ENCODE measurements around the gene EGFR. TPM values are rescaled to one million over a fixed set of nuclear protein-coding genes. Genes with fewer than 3 reads are reported as not detected.

The EGFR gene
- total RNA-seq, 1 donor from 2014 or later: not detected

DNA sequence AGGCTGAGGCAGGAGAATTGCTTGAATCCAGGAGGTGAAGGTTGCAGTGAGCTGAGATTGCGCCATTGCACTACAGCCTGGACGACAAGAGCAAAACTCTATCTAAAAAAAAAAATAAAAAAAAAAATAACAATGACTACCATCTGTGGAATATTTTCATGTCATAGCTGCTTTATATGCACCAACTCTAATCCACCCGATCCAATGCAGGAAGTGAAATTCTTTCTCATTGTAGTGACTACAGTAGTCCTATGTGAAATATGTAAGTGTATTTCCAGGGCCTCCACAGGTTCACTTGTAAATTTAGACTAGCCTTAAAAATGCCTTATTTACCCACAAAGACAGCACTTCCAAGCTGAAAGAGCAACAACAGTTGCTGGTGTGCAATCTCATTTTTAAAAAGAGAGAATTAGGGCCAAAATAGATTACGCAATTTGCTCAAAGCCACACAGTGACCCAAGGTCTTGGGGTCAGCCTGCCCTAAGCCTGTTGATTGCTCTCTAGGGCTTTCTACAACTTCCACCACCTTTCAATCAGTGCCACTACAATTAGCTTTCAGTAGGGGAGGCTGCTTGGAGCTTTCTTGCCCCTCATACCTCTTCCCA lies 25.8 kb upstream of the EGFR start:
- peaks cover 30% of the 10 kb centered on the region for H3K4me1 Mint-ChIP-seq
- H3K9me3 Mint-ChIP-seq: peaks cover 26% of the 10 kb centered on the region
- intact Hi-C loops (cut with micrococcal nuclease): no loop called here
- H3K27ac Mint-ChIP-seq: no peak overlapping the region
- peaks cover 13% of the 10 kb centered on the region for H3K27me3 Mint-ChIP-seq
- H3K36me3 Mint-ChIP-seq (ENCODE audit: low read depth): no peaks in the 10 kb centered on the region
- H3K4me3 Mint-ChIP-seq: no peak overlapping the region
- DNase-seq: no peak

DNA sequence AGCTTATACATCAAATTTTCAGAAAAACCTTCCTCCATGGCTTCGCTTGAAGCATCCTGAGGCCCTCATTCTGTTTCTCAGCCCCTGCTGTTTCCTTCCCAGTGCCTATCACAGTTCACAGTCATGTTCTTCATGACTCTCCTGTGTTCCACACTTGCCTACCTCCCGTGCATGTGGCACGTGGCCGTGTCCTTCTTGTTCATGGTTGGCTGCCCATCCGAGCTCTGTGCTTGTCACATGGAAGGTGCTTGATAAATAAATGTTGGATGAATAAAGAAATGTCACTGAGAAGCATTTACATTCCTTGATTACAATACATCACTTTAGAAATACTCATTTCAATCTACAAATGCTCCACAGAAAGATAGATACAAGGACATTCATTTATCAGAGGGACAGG lies 23.7 kb upstream of the EGFR start:
- DNase-seq: no peak
- Mint-ChIP-seq H3K36me3 (ENCODE audit: low read depth) (no peaks in the 10 kb centered on the region), H3K4me1 (peaks cover 30% of the 10 kb centered on the region), H3K27ac (peak overlapping the region; percentile 73), H3K4me3 (peak overlapping the region; percentile 29), H3K27me3 (peaks cover 14% of the 10 kb centered on the region), H3K9me3 (peaks cover 26% of the 10 kb centered on the region)
- intact Hi-C loops (cut with micrococcal nuclease): loop anchor here (2.0 to 5.0 kb wide), 2 partner anchors 80 to 238 kb away; partner anchors contain the start of gene SEC61G

DNA sequence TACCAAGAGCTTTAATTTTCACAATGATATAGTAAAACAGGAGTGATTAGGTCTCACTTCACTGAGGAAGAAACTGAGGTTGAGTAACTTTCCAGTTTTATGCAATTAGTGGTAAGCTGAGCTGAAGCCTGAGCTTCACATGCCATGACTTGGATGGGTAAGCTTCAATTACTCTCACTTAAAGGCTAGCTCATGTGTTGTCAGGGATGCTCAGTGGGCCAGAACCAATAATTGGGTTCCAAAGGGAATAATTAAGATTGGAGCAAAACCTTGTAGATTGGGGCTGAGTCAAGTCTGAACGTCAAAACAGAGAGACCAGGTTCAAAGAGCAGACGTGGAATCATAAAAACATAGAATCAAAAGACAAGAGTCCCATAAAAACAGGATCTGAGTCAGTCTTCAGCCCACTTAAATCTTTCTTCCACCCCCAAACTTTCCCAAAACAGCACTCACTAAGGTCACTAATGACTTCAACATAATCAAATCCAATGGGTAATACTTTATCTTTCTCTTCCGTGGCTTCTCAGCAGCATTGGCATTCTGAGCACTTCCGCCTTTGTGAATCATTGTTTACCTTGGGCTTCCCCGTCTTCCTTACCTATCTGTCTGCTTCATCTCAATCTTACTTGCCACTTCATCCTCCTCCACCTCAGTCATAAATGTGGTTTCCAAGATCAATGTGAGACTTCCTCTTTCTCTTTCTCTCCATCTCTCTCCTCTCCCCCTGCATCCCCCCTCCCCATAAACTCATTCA lies 23.0 kb upstream of the EGFR start:
- Mint-ChIP-seq H3K27ac (peak overlapping the region; percentile 73), H3K36me3 (ENCODE audit: low read depth) (no peaks in the 10 kb centered on the region), H3K27me3 (peaks cover 12% of the 10 kb centered on the region), H3K9me3 (peaks cover 24% of the 10 kb centered on the region), H3K4me3 (peak overlapping the region; percentile 27), H3K4me1 (peaks cover 30% of the 10 kb centered on the region)
- intact Hi-C loops (cut with micrococcal nuclease): loop anchor here (1.0 to 5.0 kb wide), 8 partner anchors 79 to 575 kb away; partner anchors contain the start of gene SEC61G
- peak; percentile 81 for DNase-seq

DNA sequence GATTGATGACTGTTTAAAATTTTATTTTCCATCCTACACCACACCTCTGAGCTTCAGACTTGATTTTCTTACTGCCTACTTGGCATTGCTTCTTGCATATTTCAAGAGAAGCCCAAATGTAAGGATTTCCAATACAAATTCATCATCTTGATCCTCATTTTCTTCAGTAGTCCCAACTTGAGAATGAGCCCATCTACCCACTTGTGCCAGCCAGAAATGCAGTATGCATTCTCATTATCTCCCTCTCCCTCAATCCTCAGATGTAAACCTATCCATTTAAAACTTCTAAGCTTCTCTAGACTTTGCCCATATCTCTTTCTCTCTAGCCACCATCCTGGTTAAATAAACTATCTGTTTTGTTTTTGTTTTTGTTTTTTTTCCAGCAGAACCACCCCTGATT lies 22.4 kb upstream of the EGFR start:
- intact Hi-C loops (cut with micrococcal nuclease): loop anchor here (1.0 to 5.0 kb wide), 7 partner anchors 90 to 574 kb away; partner anchors contain the start of gene SEC61G
- Mint-ChIP-seq H3K9me3 (peaks cover 21% of the 10 kb centered on the region), H3K27ac (peak overlapping the region; percentile 73), H3K36me3 (ENCODE audit: low read depth) (no peaks in the 10 kb centered on the region), H3K4me3 (peak overlapping the region; percentile 27), H3K27me3 (peaks cover 11% of the 10 kb centered on the region), H3K4me1 (peaks cover 30% of the 10 kb centered on the region)
- no peak for DNase-seq

DNA sequence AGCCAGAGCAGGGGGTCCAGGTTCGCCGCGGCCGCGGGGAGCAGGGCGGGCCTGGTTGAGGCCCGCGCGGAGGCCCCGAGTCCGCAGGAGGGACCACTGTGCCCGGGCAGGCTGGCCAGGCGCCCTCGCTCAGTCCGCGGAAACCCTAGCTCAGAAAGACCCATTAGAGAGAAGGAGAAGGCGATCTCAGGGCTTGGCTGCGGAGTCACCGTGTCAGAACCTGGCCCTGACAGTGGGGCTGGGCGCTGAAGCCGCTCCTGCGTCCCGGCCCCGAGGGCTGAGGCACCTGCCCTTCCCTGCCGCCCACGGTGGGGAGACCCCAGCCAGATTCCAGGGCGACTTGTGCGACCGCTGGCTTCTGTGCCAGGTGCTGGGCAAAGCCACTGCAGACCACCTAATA lies 14.2 kb upstream of the EGFR start:
- intact Hi-C loops (cut with micrococcal nuclease): no loop called here
- Mint-ChIP-seq H3K4me1 (no peaks in the 10 kb centered on the region), H3K27me3 (peaks cover 27% of the 10 kb centered on the region), H3K9me3 (no peaks in the 10 kb centered on the region), H3K4me3 (no peak overlapping the region), H3K36me3 (ENCODE audit: low read depth) (no peaks in the 10 kb centered on the region), H3K27ac (no peak overlapping the region)
- no peak for DNase-seq

DNA sequence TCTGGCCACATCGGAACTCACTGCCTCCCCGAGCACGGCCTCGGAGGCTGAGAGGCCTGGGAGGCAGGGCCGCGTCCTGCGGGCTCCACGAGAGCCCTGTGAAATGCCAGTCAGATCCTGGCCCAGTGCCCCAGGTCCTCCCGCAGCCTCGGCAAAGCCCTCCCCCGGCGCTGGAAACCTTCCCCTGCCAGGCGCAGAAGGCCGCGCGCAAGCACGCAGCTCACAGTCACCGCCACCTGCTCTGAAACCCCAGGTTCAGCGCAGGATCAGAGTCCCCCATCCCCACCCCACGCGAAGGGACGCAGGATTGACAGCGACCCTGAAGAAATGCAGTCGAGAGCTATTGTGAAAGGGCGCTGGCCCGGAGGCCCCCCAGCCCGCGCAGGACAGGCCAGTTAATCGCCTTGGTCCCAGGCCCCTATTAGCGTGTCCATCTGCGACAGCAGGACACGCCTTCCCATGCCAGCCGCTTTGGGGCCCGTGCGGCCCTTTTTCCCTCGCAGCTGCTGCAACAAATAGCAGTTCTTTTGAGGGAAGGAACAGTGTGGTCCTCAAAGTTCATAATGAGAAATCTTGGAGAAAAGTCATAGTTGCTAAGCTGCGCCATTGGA lies 13.5 kb upstream of the EGFR start:
- intact Hi-C loops (cut with micrococcal nuclease): no loop called here
- Mint-ChIP-seq H3K4me1 (no peaks in the 10 kb centered on the region), H3K27ac (no peak overlapping the region), H3K4me3 (no peak overlapping the region), H3K27me3 (peaks cover 25% of the 10 kb centered on the region), H3K9me3 (no peaks in the 10 kb centered on the region), H3K36me3 (ENCODE audit: low read depth) (no peaks in the 10 kb centered on the region)
- DNase-seq: no peak

DNA sequence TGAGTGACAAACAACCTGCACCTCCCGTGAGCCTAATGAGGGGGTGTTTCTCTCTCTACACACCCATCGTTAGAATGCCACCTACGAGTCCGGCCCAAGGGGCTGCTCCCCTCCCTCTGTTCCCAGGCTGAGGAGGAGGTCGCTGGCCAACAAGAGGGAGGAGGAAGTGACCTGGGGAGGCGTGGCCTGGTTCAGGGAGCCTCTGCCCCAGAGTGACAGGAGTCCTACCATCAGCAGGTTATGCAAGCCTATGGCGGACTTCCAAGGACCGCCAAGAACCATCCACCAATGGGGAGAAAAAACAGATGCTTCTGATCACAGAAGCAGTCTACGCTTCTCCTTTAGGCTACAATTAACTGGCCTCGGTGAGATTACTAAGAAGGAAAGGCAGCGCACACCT lies 12.3 kb upstream of the EGFR start:
- Mint-ChIP-seq H3K36me3 (ENCODE audit: low read depth) (no peaks in the 10 kb centered on the region), H3K27ac (no peak overlapping the region), H3K4me1 (no peaks in the 10 kb centered on the region), H3K9me3 (no peaks in the 10 kb centered on the region), H3K4me3 (no peak overlapping the region), H3K27me3 (peaks cover 26% of the 10 kb centered on the region)
- no peak for DNase-seq
- intact Hi-C loops (cut with micrococcal nuclease): no loop called here

DNA sequence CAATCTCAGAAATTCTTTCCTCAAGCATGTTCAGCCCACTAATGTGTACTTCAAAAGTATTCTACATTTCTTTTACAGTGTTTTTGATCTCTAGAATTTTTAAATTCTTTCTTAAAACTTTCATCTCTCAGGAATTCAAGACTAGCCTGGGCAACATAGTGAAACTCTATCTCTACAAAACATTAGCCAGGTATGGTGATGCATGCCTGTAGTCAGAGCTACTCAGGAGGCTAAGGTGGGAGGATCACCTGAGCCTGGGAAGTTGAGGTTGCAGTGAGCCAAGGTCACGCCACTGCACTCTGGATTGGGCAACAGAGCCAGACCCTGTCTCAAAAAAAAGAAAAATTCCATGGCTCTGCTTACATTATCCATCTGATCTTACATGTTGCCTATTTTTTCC lies 5.0 kb upstream of the EGFR start:
- no peaks in the 10 kb centered on the region for H3K4me1 Mint-ChIP-seq
- intact Hi-C loops (cut with micrococcal nuclease): no loop called here
- no peak overlapping the region for H3K27ac Mint-ChIP-seq
- H3K36me3 Mint-ChIP-seq (ENCODE audit: low read depth): no peaks in the 10 kb centered on the region
- DNase-seq: no peak
- H3K4me3 Mint-ChIP-seq: no peak overlapping the region
- H3K9me3 Mint-ChIP-seq: no peaks in the 10 kb centered on the region
- H3K27me3 Mint-ChIP-seq: peaks cover 67% of the 10 kb centered on the region

DNA sequence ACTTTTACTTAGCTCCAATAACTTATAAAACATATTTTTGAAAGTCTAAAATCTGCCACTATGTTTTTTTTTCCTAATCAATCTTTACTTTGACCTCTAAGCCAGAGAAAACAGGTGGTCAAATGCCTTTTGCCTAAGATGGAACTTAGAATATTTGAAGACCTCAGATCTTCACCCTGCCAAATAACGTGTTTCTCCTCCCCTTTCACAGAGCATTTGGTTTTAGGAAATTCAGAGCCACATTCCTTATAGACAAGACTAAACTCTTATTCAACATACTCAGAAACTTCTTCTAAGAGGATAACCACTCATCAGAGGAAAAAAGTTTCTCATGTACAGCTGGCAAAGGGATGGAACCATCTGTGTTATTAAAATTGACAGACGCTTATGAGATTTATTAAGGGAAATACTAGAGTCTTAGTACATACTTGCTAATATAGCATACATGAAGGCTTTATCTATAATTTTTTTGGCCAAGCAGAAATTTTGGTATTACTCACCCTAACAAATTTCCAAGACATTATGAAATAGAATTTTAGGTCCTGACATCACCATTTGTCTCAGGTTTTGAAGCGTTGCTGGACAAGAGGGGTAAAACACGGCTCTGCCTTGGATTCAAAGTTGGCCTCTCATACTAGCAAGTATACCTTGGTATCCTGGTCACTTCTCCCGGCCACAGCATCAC lies 2.6 kb upstream of the EGFR start:
- Mint-ChIP-seq H3K36me3 (ENCODE audit: low read depth) (no peaks in the 10 kb centered on the region), H3K9me3 (no peaks in the 10 kb centered on the region)
- DNase-seq: no peak

DNA sequence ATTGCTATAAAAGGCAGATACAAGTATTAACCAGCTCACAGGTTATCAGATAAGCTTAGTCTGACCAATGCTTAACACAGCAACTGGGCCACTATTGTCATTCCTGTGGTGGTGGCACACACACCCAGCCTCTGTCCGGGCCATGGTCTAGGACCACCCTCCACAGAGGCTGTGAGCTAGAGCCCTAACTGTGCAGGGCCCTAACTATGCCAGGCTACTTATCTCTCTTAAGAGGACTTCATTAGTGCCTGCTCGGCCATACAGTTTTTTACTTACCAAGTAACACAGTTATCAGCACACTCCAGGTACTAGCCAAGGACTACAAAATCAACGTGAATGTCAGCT lies 2.1 kb upstream of the EGFR start:
- Mint-ChIP-seq H3K27ac (no peak overlapping the region), H3K27me3 (peaks cover 68% of the 10 kb centered on the region), H3K36me3 (ENCODE audit: low read depth) (no peaks in the 10 kb centered on the region), H3K4me1 (no peaks in the 10 kb centered on the region), H3K4me3 (no peak overlapping the region), H3K9me3 (no peaks in the 10 kb centered on the region)
- no peak for DNase-seq
- intact Hi-C loops (cut with micrococcal nuclease): no loop called here

More for the DNA sequence above, 2.6 kb upstream of the EGFR start:
- H3K4me1 Mint-ChIP-seq: no peaks in the 10 kb centered on the region
- H3K4me3 Mint-ChIP-seq: no peak overlapping the region
- no peak overlapping the region for H3K27ac Mint-ChIP-seq
- H3K27me3 Mint-ChIP-seq: peaks cover 66% of the 10 kb centered on the region
- intact Hi-C loops (cut with micrococcal nuclease): no loop called here

DNA sequence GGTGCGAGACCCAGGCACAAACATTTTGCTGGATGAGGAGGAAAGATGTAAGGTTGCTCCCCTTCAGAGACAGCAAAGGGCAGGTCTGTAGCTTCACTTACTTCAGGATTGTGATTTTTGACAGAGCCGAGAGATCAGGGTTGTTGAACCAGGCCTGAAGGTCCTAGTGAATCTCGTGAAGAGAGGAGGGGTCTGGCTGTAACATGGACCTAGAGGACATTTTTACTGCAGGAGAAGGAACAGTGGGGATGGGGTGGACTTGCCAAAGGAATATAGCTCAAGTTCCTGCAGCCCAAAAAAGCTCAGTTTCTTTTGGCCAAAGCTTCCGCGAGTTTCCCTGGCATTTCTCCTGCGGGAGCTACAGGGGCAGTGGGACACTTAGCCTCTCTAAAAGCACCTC lies 976 bp upstream of the EGFR start:
- peaks cover 70% of the 10 kb centered on the region for H3K27me3 Mint-ChIP-seq
- H3K27ac Mint-ChIP-seq: no peak overlapping the region
- no peaks in the 10 kb centered on the region for H3K9me3 Mint-ChIP-seq
- H3K4me1 Mint-ChIP-seq: no peaks in the 10 kb centered on the region
- intact Hi-C loops (cut with micrococcal nuclease): loop anchor here (2.0 kb wide), 1 partner anchor 31 kb away; no protein-coding TSS in a partner anchor
- DNase-seq: no peak
- no peaks in the 10 kb centered on the region for H3K36me3 Mint-ChIP-seq (ENCODE audit: low read depth)
- H3K4me3 Mint-ChIP-seq: no peak overlapping the region

DNA sequence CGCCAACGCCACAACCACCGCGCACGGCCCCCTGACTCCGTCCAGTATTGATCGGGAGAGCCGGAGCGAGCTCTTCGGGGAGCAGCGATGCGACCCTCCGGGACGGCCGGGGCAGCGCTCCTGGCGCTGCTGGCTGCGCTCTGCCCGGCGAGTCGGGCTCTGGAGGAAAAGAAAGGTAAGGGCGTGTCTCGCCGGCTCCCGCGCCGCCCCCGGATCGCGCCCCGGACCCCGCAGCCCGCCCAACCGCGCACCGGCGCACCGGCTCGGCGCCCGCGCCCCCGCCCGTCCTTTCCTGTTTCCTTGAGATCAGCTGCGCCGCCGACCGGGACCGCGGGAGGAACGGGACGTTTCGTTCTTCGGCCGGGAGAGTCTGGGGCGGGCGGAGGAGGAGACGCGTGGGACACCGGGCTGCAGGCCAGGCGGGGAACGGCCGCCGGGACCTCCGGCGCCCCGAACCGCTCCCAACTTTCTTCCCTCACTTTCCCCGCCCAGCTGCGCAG lies 424 bp downstream of the EGFR start:
- H3K4me3 Mint-ChIP-seq: peak overlapping the region; percentile 46
- no peaks in the 10 kb centered on the region for H3K36me3 Mint-ChIP-seq (ENCODE audit: low read depth)
- peaks cover 71% of the 10 kb centered on the region for H3K27me3 Mint-ChIP-seq
- no peaks in the 10 kb centered on the region for H3K4me1 Mint-ChIP-seq
- H3K9me3 Mint-ChIP-seq: no peaks in the 10 kb centered on the region
- DNase-seq: no peak
- no peak overlapping the region for H3K27ac Mint-ChIP-seq
- intact Hi-C loops (cut with micrococcal nuclease): loop anchor here (2.0 kb wide), 1 partner anchor 32 kb away; no protein-coding TSS in a partner anchor

DNA sequence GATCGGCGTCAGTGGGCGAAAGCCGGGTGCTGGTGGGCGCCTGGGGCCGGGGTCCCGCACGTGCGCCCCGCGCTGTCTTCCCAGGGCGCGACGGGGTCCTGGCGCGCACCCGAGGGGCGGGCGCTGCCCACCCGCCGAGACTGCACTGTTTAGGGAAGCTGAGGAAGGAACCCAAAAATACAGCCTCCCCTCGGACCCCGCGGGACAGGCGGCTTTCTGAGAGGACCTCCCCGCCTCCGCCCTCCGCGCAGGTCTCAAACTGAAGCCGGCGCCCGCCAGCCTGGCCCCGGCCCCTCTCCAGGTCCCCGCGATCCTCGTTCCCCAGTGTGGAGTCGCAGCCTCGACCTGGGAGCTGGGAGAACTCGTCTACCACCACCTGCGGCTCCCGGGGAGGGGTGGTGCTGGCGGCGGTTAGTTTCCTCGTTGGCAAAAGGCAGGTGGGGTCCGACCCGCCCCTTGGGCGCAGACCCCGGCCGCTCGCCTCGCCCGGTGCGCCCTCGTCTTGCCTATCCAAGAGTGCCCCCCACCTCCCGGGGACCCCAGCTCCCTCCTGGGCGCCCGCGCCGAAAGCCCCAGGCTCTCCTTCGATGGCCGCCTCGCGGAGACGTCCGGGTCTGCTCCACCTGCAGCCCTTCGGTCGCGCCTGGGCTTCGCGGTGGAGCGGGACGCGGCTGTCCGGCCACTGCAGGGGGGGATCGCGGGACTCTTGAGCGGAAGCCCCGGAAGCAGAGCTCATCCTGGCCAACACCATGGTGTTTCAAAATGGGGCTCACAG lies 1.1 kb downstream of the EGFR start:
- Mint-ChIP-seq H3K27ac (no peak overlapping the region), H3K27me3 (peaks cover 72% of the 10 kb centered on the region), H3K9me3 (no peaks in the 10 kb centered on the region), H3K36me3 (ENCODE audit: low read depth) (no peaks in the 10 kb centered on the region), H3K4me3 (no peak overlapping the region), H3K4me1 (no peaks in the 10 kb centered on the region)
- no peak for DNase-seq
- intact Hi-C loops (cut with micrococcal nuclease): loop anchor here (2.0 kb wide), 1 partner anchor 33 kb away; no protein-coding TSS in a partner anchor

Data from activated CD4-positive, alpha-beta T cell treated with anti-CD3 and anti-CD28 coated beads, Interleukin-2, amount 10 ng/mL, durations not matched to agents 24 days and 14 days (primary cell).